Endothelial cell (in vitro differentiated cells): Measurements from ENCODE around the gene SEMA3A. TPM values are rescaled to one million over a fixed set of nuclear protein-coding genes. Genes with fewer than 3 reads are reported as not detected.

Experiments
- DNase-seq: peaks from one replicate; pipeline ENCODE4 v3.0.0; 2021; ENCODE audit warnings: low spot score
- H3K27ac Mint-ChIP-seq: one replicate; pipeline ENCODE4 v1.8.0; 2021; ENCODE audit warnings: mixed read lengths, inconsistent platforms; ENCODE audit not compliant: unreplicated experiment
- H3K27me3 Mint-ChIP-seq: one replicate; pipeline ENCODE4 v1.8.0; 2021; ENCODE audit warnings: mild to moderate bottlenecking, moderate library complexity, mixed read lengths, inconsistent platforms; ENCODE audit not compliant: unreplicated experiment
- H3K36me3 Mint-ChIP-seq: one replicate; pipeline ENCODE4 v1.8.0; 2021; ENCODE audit warnings: mild to moderate bottlenecking, low read depth, mixed read lengths, inconsistent platforms; ENCODE audit not compliant: unreplicated experiment
- H3K4me1 Mint-ChIP-seq: one replicate; pipeline ENCODE4 v1.8.0; 2021; ENCODE audit warnings: mild to moderate bottlenecking, mixed read lengths, inconsistent platforms; ENCODE audit not compliant: unreplicated experiment
- H3K4me3 Mint-ChIP-seq: one replicate; pipeline ENCODE4 v1.8.0; 2021; ENCODE audit warnings: mild to moderate bottlenecking, mixed read lengths, inconsistent platforms; ENCODE audit not compliant: unreplicated experiment
- H3K9me3 Mint-ChIP-seq: one replicate; pipeline ENCODE4 v1.8.0; 2021; ENCODE audit warnings: mixed read lengths, inconsistent platforms; ENCODE audit not compliant: unreplicated experiment
- CTCF ChIP-seq: fragments of 200-600 bp; sonication (generic); IDR thresholded peaks from one replicate; pipeline ENCODE4 v1.5.0; 2021; ENCODE audit warnings: antibody characterized with exemption; ENCODE audit not compliant: unreplicated experiment
- total RNA-seq: library from RNA; stranded (reverse); fragmentation: NEBNext Ultra II Directional; extraction: Animal tissue kit (Norgen Biotek cat#: 25700); gene quantifications from one replicate; pipeline ENCODE4 v1.2.1, GENCODE V29; 2021; ENCODE audit not compliant: unreplicated experiment

SEMA3A gene
- total RNA-seq, 1 donor from 2014 or later, result 8.5 TPM

- Mint-ChIP-seq H3K27me3 (no peaks in the 10 kb centered on the region), H3K27ac (no peak overlapping the region), H3K36me3 (no peaks in the 10 kb centered on the region), H3K4me1 (peaks cover 5% of the 10 kb centered on the region), H3K9me3 (no peaks in the 10 kb centered on the region), H3K4me3 (no peak overlapping the region)
- DNase-seq, result no peak
- TF ChIP-seq CTCF, result no peak
Observed at GRCh38 chr7:84081973-84082522, 112.5 kb downstream of the SEMA3A start.

GRCh38 chr7:84077336-84077735, 117.3 kb downstream of the SEMA3A start:
- no peaks in the 10 kb centered on the region for H3K4me1 Mint-ChIP-seq
- no peaks in the 10 kb centered on the region for H3K9me3 Mint-ChIP-seq
- no peak for TF ChIP-seq CTCF
- peaks cover 1% of the 10 kb centered on the region for H3K27me3 Mint-ChIP-seq
- no peak for DNase-seq
- H3K36me3 Mint-ChIP-seq, result no peaks in the 10 kb centered on the region
- no peak overlapping the region for H3K27ac Mint-ChIP-seq
- H3K4me3 Mint-ChIP-seq, result no peak overlapping the region

GRCh38 chr7:84076219-84076618, 118.4 kb downstream of the SEMA3A start:
- no peaks in the 10 kb centered on the region for H3K9me3 Mint-ChIP-seq
- H3K36me3 Mint-ChIP-seq, result no peaks in the 10 kb centered on the region
- H3K4me1 Mint-ChIP-seq, result peaks cover under 1% of the 10 kb centered on the region
- TF ChIP-seq CTCF, result no peak
- no peak overlapping the region for H3K27ac Mint-ChIP-seq
- no peak overlapping the region for H3K4me3 Mint-ChIP-seq
- no peak for DNase-seq
- peaks cover 1% of the 10 kb centered on the region for H3K27me3 Mint-ChIP-seq

GRCh38 chr7:84073186-84073875, 121.3 kb downstream of the SEMA3A start:
- H3K27ac Mint-ChIP-seq, result no peak overlapping the region
- H3K27me3 Mint-ChIP-seq, result peaks cover 1% of the 10 kb centered on the region
- DNase-seq, result no peak
- no peaks in the 10 kb centered on the region for H3K9me3 Mint-ChIP-seq
- no peaks in the 10 kb centered on the region for H3K36me3 Mint-ChIP-seq
- peaks cover 8% of the 10 kb centered on the region for H3K4me1 Mint-ChIP-seq
- no peak overlapping the region for H3K4me3 Mint-ChIP-seq
- no peak for TF ChIP-seq CTCF

- no peak overlapping the region for H3K4me3 Mint-ChIP-seq
- peaks cover 8% of the 10 kb centered on the region for H3K4me1 Mint-ChIP-seq
- no peak overlapping the region for H3K27ac Mint-ChIP-seq
Observed at GRCh38 chr7:84070770-84071169, 123.8 kb downstream of the SEMA3A start.

More at GRCh38 chr7:84070770-84071169, 123.8 kb downstream of the SEMA3A start:
- H3K36me3 Mint-ChIP-seq, result no peaks in the 10 kb centered on the region
- no peak for DNase-seq
- no peak for TF ChIP-seq CTCF
- H3K9me3 Mint-ChIP-seq, result no peaks in the 10 kb centered on the region
- peaks cover 1% of the 10 kb centered on the region for H3K27me3 Mint-ChIP-seq
